Neural cell (in vitro differentiated cells): ENCODE measurements around the gene GUCY2C. TPM values are rescaled to one million over a fixed set of nuclear protein-coding genes. Genes with fewer than 3 reads are reported as not detected.

Experiments used
- H2AFZ ChIP-seq: fragments of 200-600, 300-800 bp; sonication (generic), shearing (Covaris generic); 2 replicates; pipeline ENCODE4 v1.6.0; 2014; ENCODE audit warnings: low read depth, mild to moderate bottlenecking, antibody characterized with exemption, low read length, moderate library complexity
- H3F3A ChIP-seq: fragments of 200-600 bp; shearing (Covaris generic); 2 replicates; pipeline ENCODE4 v1.6.1; 2016; ENCODE audit warnings: mild to moderate bottlenecking, moderate library complexity, mixed read lengths, antibody characterized with exemption, low read length; ENCODE audit not compliant: insufficient read depth, poor library complexity, severe bottlenecking
- H3K27ac ChIP-seq: fragments of 200-600, 300-800 bp; sonication (generic), shearing (Covaris generic); 2 replicates; pipeline ENCODE4 v1.5.1; 2014; ENCODE audit warnings: mild to moderate bottlenecking, low read length, moderate library complexity
- H3K27me3 ChIP-seq: fragments of 300-800, 200-600 bp; sonication (generic), shearing (Covaris generic); 2 replicates; pipeline ENCODE4 v1.6.0; 2014; ENCODE audit warnings: mild to moderate bottlenecking, low read depth, low read length, moderate library complexity; ENCODE audit not compliant: insufficient read depth
- H3K36me3 ChIP-seq: fragments of 300-800, 200-600 bp; sonication (generic), shearing (Covaris generic); 2 replicates; pipeline ENCODE4 v1.5.1; 2014; ENCODE audit warnings: mild to moderate bottlenecking, antibody characterized with exemption, low read length, moderate library complexity; ENCODE audit not compliant: insufficient read depth
- H3K4me2 ChIP-seq: fragments of 300-800, 200-600 bp; sonication (generic), shearing (Covaris generic); 2 replicates; pipeline ENCODE4 v1.6.0; 2014; ENCODE audit warnings: mild to moderate bottlenecking, low read length
- H3K4me3 ChIP-seq: fragments of 300-800, 200-600 bp; sonication (generic), shearing (Covaris generic); 2 replicates; pipeline ENCODE4 v1.5.1; 2014; ENCODE audit warnings: mild to moderate bottlenecking, low read length, moderate library complexity
- H3K79me2 ChIP-seq: fragments of 200-600 bp; shearing (Covaris generic); replicated peaks from 2 replicates; pipeline ENCODE4 v1.6.0; 2014; ENCODE audit warnings: mild to moderate bottlenecking, low read length, moderate library complexity; ENCODE audit not compliant: insufficient read depth
- H3K9ac ChIP-seq: fragments of 300-800, 200-600 bp; sonication (generic), shearing (Covaris generic); 2 replicates; pipeline ENCODE4 v1.6.1; 2016; ENCODE audit warnings: mild to moderate bottlenecking, low read length, mixed read lengths
- H3K9me2 ChIP-seq: fragments of 200-600 bp; shearing (Covaris generic); 2 replicates; pipeline ENCODE4 v1.6.1; 2016; ENCODE audit warnings: mild to moderate bottlenecking, low read length, mixed read lengths; ENCODE audit not compliant: insufficient read depth
- H3K9me3 ChIP-seq: fragments of 200-600, 300-800 bp; sonication (generic), shearing (Covaris generic); 2 replicates; pipeline ENCODE4 v1.6.1; 2016; ENCODE audit warnings: mild to moderate bottlenecking, mixed run types, low read length, moderate library complexity, mixed read lengths
- H4K20me1 ChIP-seq: fragments of 200-600 bp; shearing (Covaris generic); 2 replicates; pipeline ENCODE4 v1.6.1; 2016; ENCODE audit warnings: mild to moderate bottlenecking, mixed run types; ENCODE audit not compliant: insufficient read depth
- CTCF ChIP-seq: fragments of 450-650 bp; IDR thresholded peaks from 2 replicates; pipeline ENCODE4 v1.5.1; 2014; ENCODE audit warnings: antibody characterized with exemption, mild to moderate bottlenecking, moderate library complexity; ENCODE audit not compliant: poor library complexity, severe bottlenecking
- EP300 ChIP-seq: fragments of 450-650 bp; conservative IDR thresholded peaks from 2 replicates; pipeline ENCODE4 v1.6.1; 2014; ENCODE audit warnings: antibody characterized with exemption, mild to moderate bottlenecking, moderate library complexity; ENCODE audit not compliant: poor library complexity, severe bottlenecking
- EZH2 ChIP-seq: fragments of 200-600, 300-800 bp; shearing (Covaris generic), sonication (generic); IDR thresholded peaks from 2 replicates; pipeline ENCODE4 v1.6.1; 2014; ENCODE audit warnings: antibody characterized with exemption, low read length, borderline replicate concordance, mild to moderate bottlenecking; ENCODE audit not compliant: insufficient read depth, poor library complexity, severe bottlenecking
- MXI1 ChIP-seq: fragments of 450-650 bp; conservative IDR thresholded peaks from 2 replicates; pipeline ENCODE4 v1.6.1; 2014; ENCODE audit warnings: antibody characterized with exemption, mild to moderate bottlenecking; ENCODE audit not compliant: poor library complexity, severe bottlenecking
- POLR2AphosphoS5 ChIP-seq: IDR thresholded peaks from 2 replicates; pipeline ENCODE4 v1.6.1; 2012
- RAD21 ChIP-seq: fragments of 450-650 bp; conservative IDR thresholded peaks from 2 replicates; pipeline ENCODE4 v1.6.1; 2014; ENCODE audit warnings: antibody characterized with exemption, mild to moderate bottlenecking, moderate library complexity
- REST ChIP-seq: IDR thresholded peaks from 2 replicates; pipeline ENCODE4 v1.6.1; 2012; ENCODE audit warnings: borderline replicate concordance
- SMC3 ChIP-seq: fragments of 450-650 bp; conservative IDR thresholded peaks from 2 replicates; pipeline ENCODE4 v1.6.1; 2014; ENCODE audit warnings: antibody characterized with exemption, mild to moderate bottlenecking, moderate library complexity; ENCODE audit not compliant: poor library complexity
- TAF1 ChIP-seq: IDR thresholded peaks from 2 replicates; pipeline ENCODE4 v1.6.1; 2012; ENCODE audit warnings: low read depth
- polyA plus RNA-seq: library from polyadenylated mRNA; depleted of rRNA; stranded (reverse); fragments of >200 nt; gene quantifications from 2 replicates; pipeline ENCODE4 v1.2.3, GENCODE V29; 2014

Gene GUCY2C
- polyA plus RNA-seq, 1 donor from 2014 or later: not detected

GRCh38 chr12:14668591-14668990 lies 27.8 kb downstream of the GUCY2C start:
- H3K9me3 ChIP-seq: no peaks in the 10 kb centered on the region
- TF ChIP-seq TAF1: no peak
- TF ChIP-seq POLR2AphosphoS5: no peak
- no peak for TF ChIP-seq REST
- no peak overlapping the region for H3K9ac ChIP-seq

GRCh38 chr12:14665354-14666348 lies 30.7 kb downstream of the GUCY2C start:
- no peak overlapping the region for H2AFZ ChIP-seq
- H3K4me2 ChIP-seq: no peak overlapping the region
- H3K79me2 ChIP-seq: no peaks in the 10 kb centered on the region
- no peaks in the 10 kb centered on the region for H3K27me3 ChIP-seq
- H4K20me1 ChIP-seq: no peaks in the 10 kb centered on the region
- no peaks in the 10 kb centered on the region for H3K9me2 ChIP-seq
- H3K9me3 ChIP-seq: no peaks in the 10 kb centered on the region
- no peaks in the 10 kb centered on the region for H3F3A ChIP-seq
- TF ChIP-seq MXI1 (no peak), CTCF (no peak), EZH2 (no peak), RAD21 (no peak), POLR2AphosphoS5 (no peak), TAF1 (no peak), EP300 (no peak), SMC3 (no peak), REST (no peak)
- H3K4me3 ChIP-seq: no peak overlapping the region
- no peak overlapping the region for H3K27ac ChIP-seq
- H3K9ac ChIP-seq: no peak overlapping the region
- H3K36me3 ChIP-seq: no peaks in the 10 kb centered on the region

More at GRCh38 chr12:14668591-14668990, 27.8 kb downstream of the GUCY2C start:
- Histone ChIP-seq H3K27me3 (no peaks in the 10 kb centered on the region), H3K4me2 (no peak overlapping the region), H3F3A (no peaks in the 10 kb centered on the region), H3K79me2 (no peaks in the 10 kb centered on the region), H4K20me1 (no peaks in the 10 kb centered on the region), H2AFZ (no peak overlapping the region), H3K4me3 (no peak overlapping the region), H3K9me2 (no peaks in the 10 kb centered on the region), H3K27ac (no peak overlapping the region), H3K36me3 (no peaks in the 10 kb centered on the region)
